Activated T-cell treated with anti-CD3 and anti-CD28 coated beads for 1 hour (primary cell): ENCODE data around the gene XPO6.
"Not testable (repeated sequence)": the region's sequence is repeated elsewhere in the genome, so short reads cannot be mapped to it uniquely, and the experiment has no call there.

Source experiments
- DNase-seq: peaks from one replicate; pipeline ENCODE4 v3.0.0-alpha.2; 2020; ENCODE audit warnings: low read depth

Gene XPO6, protein sequence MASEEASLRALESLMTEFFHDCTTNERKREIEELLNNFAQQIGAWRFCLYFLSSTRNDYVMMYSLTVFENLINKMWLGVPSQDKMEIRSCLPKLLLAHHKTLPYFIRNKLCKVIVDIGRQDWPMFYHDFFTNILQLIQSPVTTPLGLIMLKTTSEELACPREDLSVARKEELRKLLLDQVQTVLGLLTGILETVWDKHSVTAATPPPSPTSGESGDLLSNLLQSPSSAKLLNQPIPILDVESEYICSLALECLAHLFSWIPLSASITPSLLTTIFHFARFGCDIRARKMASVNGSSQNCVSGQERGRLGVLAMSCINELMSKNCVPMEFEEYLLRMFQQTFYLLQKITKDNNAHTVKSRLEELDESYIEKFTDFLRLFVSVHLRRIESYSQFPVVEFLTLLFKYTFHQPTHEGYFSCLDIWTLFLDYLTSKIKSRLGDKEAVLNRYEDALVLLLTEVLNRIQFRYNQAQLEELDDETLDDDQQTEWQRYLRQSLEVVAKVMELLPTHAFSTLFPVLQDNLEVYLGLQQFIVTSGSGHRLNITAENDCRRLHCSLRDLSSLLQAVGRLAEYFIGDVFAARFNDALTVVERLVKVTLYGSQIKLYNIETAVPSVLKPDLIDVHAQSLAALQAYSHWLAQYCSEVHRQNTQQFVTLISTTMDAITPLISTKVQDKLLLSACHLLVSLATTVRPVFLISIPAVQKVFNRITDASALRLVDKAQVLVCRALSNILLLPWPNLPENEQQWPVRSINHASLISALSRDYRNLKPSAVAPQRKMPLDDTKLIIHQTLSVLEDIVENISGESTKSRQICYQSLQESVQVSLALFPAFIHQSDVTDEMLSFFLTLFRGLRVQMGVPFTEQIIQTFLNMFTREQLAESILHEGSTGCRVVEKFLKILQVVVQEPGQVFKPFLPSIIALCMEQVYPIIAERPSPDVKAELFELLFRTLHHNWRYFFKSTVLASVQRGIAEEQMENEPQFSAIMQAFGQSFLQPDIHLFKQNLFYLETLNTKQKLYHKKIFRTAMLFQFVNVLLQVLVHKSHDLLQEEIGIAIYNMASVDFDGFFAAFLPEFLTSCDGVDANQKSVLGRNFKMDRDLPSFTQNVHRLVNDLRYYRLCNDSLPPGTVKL

GRCh38 chr16:28211758-28212531 is at the start of gene XPO6:
XPO6 (minus strand) TSS chr16:28211965; CDS start chr16:28211368, 597 bp downstream.
- peak; percentile 99 for DNase-seq

DNA sequence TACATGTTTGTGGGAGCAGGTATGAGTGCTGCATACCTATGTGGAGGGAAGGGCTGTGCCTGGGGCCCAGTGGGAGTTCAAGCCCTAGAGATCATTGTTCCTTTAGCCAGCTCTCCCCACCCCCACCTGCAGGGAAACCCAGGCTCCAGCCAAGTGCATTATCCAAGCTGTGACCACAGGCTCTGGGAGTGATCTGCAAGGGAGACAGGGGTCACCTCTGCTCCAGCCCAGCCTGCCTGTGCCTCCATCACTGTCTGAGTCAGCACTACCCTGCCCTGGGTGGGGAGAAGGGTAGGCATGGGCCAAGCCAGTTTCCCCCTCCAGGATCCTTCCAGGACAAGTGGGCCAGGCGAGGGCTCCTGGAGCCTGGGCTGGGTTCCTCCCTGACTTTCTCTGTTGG is 48.4 kb upstream of the XPO6 start:
- DNase-seq = no peak

DNA sequence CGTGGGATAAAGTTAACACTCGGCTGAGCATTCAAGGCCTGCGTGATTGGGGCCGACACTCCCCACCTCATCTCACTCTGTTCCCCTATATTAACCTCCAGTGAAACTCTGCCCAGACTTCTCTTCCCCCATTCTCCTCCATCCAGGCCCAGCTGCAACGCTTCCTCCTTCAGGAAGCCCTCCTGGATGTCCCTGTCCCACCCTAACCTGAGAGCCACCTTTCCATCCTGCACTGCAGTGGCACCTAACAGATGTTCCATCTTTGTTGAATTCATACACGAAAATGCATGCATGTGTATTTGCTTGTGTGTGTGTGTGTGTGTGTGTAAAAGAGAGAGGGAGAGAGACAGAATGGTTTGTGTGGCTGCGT is 48.0 kb upstream of the XPO6 start:
- DNase-seq = no peak

GRCh38 chr16:28259091-28259780 is 47.5 kb upstream of the XPO6 start:
- DNase-seq = no peak

- no peak for DNase-seq
These were observed 46.8 kb upstream of the XPO6 start for GRCh38 chr16:28258567-28258966.

DNA sequence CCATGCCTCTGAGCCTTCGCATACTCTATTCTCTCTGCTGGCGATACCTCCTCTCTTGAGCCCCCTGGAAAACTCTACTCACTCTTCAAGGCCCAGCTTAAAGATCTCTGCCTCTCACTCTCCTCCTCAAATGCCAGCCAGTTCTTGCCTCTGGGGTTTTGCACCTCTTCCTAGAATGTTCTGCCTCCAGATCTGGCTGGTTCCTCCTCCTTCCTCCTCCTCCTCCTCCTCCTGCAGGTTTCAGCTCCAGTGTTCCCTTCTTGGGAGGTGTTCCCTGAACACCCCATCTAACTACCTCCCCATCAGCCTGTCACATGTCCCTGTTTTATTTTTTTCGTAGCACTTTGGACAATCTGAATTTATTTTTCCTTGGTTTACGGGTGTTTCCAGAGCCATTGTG is 45.5 kb upstream of the XPO6 start:
- no peak for DNase-seq

GRCh38 chr16:28255838-28256237 is 44.1 kb upstream of the XPO6 start:
- no peak for DNase-seq

DNA sequence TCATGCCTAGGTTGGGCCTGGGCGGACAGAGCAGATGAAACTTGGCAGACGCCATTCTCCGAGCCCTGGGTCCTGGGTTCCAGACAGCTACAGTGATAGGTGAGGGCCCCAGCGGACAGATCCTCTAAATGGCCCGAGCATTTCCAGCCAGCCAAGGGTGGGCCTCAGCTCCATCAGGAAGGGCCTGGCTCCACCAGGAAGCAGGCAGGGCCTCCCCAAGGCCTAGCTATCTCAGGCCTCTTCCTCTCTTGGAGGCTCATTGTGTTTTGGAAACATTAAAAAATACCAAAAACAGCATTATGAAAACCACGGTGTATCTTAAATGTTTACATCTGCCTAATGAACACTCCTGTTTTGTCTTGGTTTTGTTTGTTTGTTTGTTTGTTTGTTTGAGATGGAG is 42.4 kb upstream of the XPO6 start:
- no peak for DNase-seq

GRCh38 chr16:28250999-28251398 is 39.2 kb upstream of the XPO6 start:
- no peak for DNase-seq

DNA sequence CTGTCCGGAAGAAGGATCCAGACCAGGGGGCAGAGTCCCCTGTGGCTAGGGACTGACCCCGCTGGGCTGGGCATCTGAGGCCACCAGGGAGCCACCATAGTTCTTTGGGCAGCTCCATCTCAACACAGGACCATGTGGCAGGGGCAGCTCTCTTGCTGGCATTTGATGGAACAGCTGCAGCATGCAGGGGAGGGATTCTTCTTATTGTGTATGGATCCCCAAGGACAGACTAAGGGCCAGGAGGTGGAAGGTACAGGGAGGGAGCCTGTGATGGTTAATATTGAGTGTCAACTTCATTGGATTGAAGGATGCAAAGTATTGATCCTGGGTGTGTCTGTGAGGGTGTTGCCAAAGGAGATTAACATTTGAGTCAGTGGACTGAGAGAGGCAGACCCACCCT is 37.7 kb upstream of the XPO6 start:
- DNase-seq = not testable (repeated sequence)

GRCh38 chr16:28241924-28242323 is 30.2 kb upstream of the XPO6 start:
- DNase-seq = no peak

- DNase-seq = no peak
These were observed 26.1 kb upstream of the XPO6 start for GRCh38 chr16:28237754-28238357.

GRCh38 chr16:28231763-28232162 is 20.0 kb upstream of the XPO6 start:
- no peak for DNase-seq

DNA sequence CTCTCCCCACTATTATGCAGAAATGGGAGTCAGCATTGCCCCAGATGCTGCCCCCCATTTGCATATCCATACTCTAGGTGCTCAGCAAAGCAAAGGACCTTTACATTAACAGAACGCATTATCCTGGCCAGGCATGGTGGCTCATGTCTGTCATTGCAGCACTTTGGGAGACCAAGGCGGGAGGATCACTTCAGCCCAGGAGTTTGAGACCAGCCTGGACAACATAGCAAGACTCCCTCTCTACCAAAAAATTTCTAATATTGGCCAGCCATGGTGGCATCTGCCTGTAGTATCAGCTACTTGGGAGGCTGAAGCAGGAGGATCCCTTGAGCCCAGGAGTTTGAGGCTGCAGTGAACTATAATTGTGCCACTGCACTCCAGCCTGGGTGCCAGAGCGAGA is 12.1 kb upstream of the XPO6 start:
- DNase-seq = not testable (repeated sequence)

DNA sequence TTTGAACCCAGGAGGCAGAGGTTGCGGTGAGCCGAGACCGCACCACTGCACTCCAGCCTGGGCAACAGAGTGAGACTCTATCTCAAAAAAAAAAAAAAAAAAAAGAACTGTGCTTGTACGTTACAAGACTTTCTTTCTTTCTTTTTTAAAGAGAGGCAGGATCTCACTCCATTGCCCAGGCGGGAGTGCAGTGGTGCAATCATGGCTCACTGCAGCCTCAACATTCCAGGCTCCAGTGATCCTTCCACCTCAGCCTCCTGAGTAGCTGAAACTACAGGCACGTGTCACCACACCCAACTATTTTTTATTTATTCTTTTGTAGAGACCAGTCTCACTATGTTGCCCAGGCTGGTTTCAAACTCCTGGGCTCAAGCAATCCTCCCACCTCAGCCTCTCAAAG is 8.0 kb upstream of the XPO6 start:
- DNase-seq = not testable (repeated sequence)

DNA sequence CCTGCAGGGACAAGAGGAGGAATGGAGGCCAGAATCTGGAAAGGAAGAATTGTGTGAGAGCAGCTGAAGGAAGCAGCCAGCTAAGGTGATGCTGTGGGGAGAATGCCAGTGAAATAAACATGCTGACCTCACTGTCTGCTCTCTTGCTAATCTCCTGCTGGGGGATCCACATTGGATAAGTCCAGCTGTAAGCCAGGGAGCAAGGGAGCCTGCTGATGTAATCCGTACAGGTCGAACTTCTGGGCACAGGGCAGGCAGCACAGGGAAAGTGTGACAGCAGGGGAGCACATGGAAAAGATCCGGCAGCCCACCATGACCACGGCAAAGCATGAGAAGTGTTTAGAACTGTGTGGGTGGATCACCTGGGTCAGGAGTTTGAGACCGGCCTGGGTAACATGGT is 7.5 kb upstream of the XPO6 start:
- no peak for DNase-seq

DNA sequence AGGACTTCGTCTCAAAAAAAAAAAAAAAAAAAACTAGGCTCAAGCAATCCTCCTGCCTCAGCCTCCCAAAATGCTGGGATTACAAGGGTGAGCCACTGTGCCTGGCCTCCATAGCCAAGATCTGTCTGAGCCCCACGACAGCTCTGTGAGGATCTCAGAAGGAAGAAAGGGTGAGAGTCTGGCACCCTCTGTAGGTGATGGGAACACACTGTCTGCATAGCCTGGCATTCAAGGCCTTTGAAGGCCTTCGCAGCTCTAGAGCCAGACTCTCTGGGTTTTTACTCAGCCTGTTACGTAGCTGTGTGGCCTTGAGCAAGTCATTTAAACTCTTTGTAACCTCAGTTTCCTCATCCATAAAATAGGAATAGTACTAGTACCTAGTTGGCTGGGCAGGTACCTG is 6.3 kb upstream of the XPO6 start:
- DNase-seq = peak; percentile 37

GRCh38 chr16:28217326-28217725 is 5.6 kb upstream of the XPO6 start:
- DNase-seq = no peak

- no peak for DNase-seq
These were observed 1.6 kb upstream of the XPO6 start for GRCh38 chr16:28213396-28213795.

DNA sequence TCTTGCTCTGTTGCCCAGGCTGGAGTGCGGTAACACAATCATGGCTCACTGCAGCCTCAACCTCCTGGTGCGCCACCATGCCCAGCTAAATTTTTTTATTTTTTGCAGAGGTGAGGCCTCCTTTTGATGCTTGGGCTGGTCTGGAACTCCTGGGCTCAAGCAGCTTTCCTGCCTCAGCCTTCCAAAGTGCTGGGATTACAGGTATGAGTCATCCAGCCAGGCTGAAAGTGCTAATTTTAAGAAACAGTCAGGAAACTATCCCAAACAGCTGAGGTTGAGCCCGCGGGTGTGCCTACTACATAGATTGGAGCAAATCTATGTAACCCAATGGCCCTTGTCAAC is 738 bp upstream of the XPO6 start:
- DNase-seq = no peak

GRCh38 chr16:28210979-28211588 is 681 bp downstream of the XPO6 start:
- DNase-seq = peak; percentile 57
